H1 (cell line): Measurements from ENCODE around the gene APAF1. TPM values are rescaled to one million over a fixed set of nuclear protein-coding genes. Genes with fewer than 3 reads are reported as not detected.
A peak's percentile ranks its signal among the peaks of the same experiment; 100 is the strongest.

Experiments used
- NANOG ChIP-seq: IDR thresholded peaks from 2 replicates; pipeline ENCODE4 v1.6.1; 2011; ENCODE audit warnings: low read length, low read depth, mild to moderate bottlenecking, inconsistent platforms; ENCODE audit not compliant: insufficient read depth, poor library complexity, severe bottlenecking
- polyA plus RNA-seq, 7 experiments: library from polyadenylated mRNA; depleted of rRNA in 3 of 7; stranded (reverse) in 5 of 7; unstranded in 2 of 7; fragments of >200 nt in 5 of 7; fragments of 200-250 nt in 2 of 7; gene quantifications; 1 replicate in 5 of 7; 2 replicates in 1 of 7; 4 replicates in 1 of 7; pipeline versions ENCODE4 v1.2.1 to v1.2.3, GENCODE V29; 2011 to 2013; ENCODE audit warnings: missing spikeins in 2 of 7, mixed read lengths in 2 of 7
- total RNA-seq: library from RNA; stranded (reverse); fragmentation: NEBNext Ultra II Directional; extraction: Animal tissue kit (Norgen Biotek cat#: 25700); gene quantifications from 2 replicates; pipeline ENCODE4 v1.2.1, GENCODE V29; 2021
- TF ChIP-seq, protein P1 (sequence below), 3 experiments: IDR thresholded peaks; 1 replicate in 2 of 3; 2 replicates in 1 of 3; pipeline versions ENCODE4 v1.5.1 to v1.6.1; 2011; ENCODE audit warnings: low read length in 3 of 3, mild to moderate bottlenecking in 3 of 3, inconsistent platforms in 2 of 3, low read depth in 1 of 3, moderate library complexity in 1 of 3; ENCODE audit not compliant: insufficient read depth in 1 of 3; ENCODE audit errors: control extremely low read depth in 1 of 3

APAF1 gene
- total and polyA plus RNA-seq, 2 of the 8 experiments (the other 6 are each of a cell fraction or from before 2014, with no cell fraction given): 4.7 to 22.6 TPM

DNA sequence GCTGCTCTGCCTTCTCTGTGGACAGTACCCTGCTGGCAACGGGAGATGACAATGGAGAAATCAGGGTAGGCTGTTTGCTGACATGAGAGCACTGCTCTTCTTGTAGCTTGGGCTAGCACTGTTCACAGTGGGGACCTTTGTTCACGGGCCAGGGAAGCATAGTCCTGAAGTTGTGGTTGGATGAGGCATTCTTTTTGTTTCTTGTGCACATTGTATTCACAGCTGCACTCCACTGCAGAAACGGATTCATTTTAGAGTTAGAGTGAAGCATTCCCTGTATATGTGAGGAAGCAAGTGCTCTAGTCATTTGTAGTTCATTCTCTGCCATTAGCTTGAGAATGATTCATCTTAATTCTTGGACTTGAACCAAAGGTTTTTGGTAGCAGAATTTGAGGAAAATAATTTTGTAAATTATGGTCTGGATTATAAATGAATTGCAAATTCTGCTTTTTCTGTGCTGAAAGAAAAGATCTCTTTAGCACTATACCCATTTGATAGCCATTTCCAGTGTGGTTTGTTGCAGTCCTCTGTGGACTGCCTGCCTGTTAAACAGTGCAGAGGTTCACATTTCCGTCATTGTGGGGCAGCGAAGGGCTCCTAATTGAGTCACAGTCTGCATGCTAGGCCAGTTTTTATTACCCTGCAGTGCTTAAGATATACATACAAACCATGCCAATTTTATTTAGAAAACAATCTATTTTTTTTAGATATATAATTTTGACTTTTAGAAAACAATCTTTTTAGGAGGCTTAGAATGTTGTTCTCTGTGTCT lies 80.6 kb downstream of the APAF1 start (continued):
- TF ChIP-seq, protein P1, sequence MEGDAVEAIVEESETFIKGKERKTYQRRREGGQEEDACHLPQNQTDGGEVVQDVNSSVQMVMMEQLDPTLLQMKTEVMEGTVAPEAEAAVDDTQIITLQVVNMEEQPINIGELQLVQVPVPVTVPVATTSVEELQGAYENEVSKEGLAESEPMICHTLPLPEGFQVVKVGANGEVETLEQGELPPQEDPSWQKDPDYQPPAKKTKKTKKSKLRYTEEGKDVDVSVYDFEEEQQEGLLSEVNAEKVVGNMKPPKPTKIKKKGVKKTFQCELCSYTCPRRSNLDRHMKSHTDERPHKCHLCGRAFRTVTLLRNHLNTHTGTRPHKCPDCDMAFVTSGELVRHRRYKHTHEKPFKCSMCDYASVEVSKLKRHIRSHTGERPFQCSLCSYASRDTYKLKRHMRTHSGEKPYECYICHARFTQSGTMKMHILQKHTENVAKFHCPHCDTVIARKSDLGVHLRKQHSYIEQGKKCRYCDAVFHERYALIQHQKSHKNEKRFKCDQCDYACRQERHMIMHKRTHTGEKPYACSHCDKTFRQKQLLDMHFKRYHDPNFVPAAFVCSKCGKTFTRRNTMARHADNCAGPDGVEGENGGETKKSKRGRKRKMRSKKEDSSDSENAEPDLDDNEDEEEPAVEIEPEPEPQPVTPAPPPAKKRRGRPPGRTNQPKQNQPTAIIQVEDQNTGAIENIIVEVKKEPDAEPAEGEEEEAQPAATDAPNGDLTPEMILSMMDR (IDR thresholded peaks at IDR 0.05; ENCODE audit: control extremely low read depth in 1 of 3, insufficient read depth in 1 of 3, low read depth in 1 of 3, low read length in 3 of 3): peak; percentile 63 to 80 (median 77)
- no peak for TF ChIP-seq NANOG
